Epidermal melanocyte (primary cell): Measurements from ENCODE around the gene LYSMD4.

Source experiments
- DNase-seq: peaks from one replicate; pipeline ENCODE4 v3.0.0; 2011; ENCODE audit warnings: low spot score; ENCODE audit not compliant: insufficient read length

The LYSMD4 gene

GRCh38 chr15:99706557-99707303 lies 26.5 kb downstream of the LYSMD4 start:
- no peak for DNase-seq

DNA sequence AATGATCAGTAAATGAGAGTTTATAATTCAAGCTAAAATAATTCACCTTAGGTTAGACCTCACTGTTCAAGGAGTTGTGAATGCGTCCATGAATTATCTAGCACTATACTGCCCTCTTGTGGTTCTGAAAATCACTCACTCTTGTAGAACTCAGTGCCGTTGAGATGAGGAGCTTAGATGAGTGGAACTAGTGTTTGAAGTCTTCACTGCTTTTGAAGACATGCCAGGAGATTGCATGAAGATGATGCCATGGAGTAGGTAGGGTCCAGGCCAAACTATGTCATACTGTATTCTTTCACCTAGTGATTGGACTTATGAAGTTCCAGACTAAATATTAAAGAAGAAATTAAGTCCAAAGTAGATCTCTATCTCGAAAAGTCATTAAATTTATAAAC lies 28.8 kb downstream of the LYSMD4 start:
- DNase-seq = peak; percentile 70

DNA sequence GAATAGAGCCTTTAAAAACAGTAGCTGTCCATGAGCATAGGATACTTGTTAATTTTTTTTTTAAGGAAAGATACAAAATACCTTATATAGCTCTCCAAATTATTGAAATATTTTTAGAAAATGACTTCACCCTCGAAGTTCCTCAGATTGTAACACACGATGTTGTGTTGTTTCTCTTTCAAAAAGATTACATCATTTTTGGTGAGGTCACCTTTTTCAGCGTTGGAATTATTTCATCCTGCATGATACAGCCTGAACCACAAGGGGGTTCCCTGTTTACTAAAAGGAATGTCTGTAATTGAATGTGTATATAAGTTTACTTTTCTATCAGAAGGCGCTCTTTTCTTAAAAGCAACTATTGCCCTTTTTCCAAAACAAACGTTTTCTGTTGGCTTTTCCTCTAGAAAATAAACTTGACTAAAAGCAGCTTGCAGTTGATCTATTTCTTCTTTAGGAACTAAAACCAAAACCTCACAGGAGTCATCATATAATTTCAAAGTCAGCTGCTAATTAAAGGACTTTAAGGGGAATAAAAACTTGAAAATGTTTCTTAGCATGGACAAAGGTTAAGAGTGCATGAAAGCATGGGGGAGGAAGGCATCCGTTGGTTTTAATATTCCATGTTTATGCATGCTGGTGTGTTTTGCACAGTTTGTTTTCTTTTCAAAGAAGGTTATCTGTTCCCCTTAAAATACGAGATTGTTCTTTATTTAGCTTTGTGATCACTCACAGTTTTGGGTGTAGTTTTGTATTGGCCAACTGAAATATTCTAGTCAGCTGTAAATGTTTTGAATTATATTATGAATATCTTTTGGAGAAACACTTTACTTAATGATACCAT lies 29.4 kb downstream of the LYSMD4 start:
- no peak for DNase-seq

GRCh38 chr15:99702895-99703602 lies 30.2 kb downstream of the LYSMD4 start:
- DNase-seq = no peak

GRCh38 chr15:99696096-99696495 lies 37.1 kb downstream of the LYSMD4 start:
- DNase-seq = no peak

DNA sequence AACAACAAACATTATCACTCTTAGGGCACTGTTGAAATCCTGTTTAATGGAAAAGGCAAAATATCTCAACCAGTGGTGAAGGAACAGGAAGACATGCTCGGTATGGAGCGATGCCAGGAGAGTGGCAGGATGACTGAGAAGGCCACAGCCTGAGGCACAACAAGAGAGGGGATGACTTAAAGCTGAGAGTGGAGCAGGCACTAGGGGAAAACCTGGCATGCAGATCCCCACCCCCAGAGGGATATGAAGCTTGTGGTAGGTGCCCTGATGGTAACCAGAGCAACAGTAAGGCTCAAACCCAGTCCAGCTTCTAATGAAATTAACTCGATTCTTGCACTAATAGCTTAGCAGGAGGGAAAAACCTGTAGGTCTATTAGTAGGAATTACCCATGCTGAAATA lies 40.4 kb downstream of the LYSMD4 start:
- DNase-seq = no peak

- no peak for DNase-seq
These were observed 46.9 kb downstream of the LYSMD4 start for GRCh38 chr15:99686290-99686689.

GRCh38 chr15:99683000-99683670 lies 50.1 kb downstream of the LYSMD4 start:
- DNase-seq = no peak

GRCh38 chr15:99682455-99682854 lies 50.8 kb downstream of the LYSMD4 start:
- no peak for DNase-seq

GRCh38 chr15:99681990-99682389 lies 51.2 kb downstream of the LYSMD4 start:
- DNase-seq = no peak

- no peak for DNase-seq
These were observed 53.0 kb downstream of the LYSMD4 start for GRCh38 chr15:99680276-99680675.

DNA sequence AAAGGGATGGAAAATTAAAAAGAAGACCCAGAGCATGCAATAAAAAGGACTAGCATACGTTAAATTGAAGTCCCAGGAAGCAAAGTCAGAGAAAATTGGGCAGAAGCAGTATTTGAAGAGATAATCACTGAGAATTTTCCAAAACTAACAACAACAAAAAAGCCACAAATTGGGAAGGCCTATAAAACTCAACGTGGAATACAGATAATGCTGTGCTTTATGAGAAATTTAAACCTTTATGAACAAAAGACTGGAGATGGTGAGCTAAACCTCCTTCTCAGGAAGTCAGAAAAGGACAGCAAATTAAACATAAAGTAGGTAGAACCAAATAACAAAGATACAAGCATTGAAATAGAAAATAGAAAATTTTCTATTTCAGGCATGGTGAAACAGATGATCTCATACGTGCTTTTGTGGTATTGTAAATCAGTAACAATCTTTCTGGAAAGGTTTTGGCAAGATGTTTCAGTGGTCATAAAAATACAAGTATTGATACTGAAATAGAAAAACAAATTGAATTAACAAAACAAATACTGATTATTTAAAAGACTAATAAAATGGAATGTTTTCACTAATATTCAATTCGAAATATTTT lies 55.6 kb downstream of the LYSMD4 start:
- no peak for DNase-seq
